GM19438 (cell line): Measurements from ENCODE around the gene RFT1.

ENCODE experiments used
- ATAC-seq: cut with Tn5 transposase; IDR thresholded peaks from one replicate; pipeline ENCODE4 v1.9.1; 2021; ENCODE audit warnings: low read depth; ENCODE audit not compliant: unreplicated experiment

The RFT1 gene

GRCh38 chr3:53150247-53151085 lies 20.2 kb upstream of the RFT1 start:
- ATAC-seq, result no peak

- ATAC-seq, result no peak
Measured at GRCh38 chr3:53149699-53150098, 19.5 kb upstream of the RFT1 start.

- no peak for ATAC-seq
Measured at GRCh38 chr3:53149006-53149690, 18.9 kb upstream of the RFT1 start.

GRCh38 chr3:53147903-53148400 lies 17.7 kb upstream of the RFT1 start:
- ATAC-seq, result no peak

- no peak for ATAC-seq
Measured at GRCh38 chr3:53147151-53147902, 17.1 kb upstream of the RFT1 start.

- ATAC-seq, result no peak
Measured at GRCh38 chr3:53146319-53146891, 16.2 kb upstream of the RFT1 start.

GRCh38 chr3:53145713-53146080 lies 15.5 kb upstream of the RFT1 start:
- no peak for ATAC-seq

GRCh38 chr3:53144862-53145712 lies 14.9 kb upstream of the RFT1 start:
- no peak for ATAC-seq

GRCh38 chr3:53144446-53144845 lies 14.2 kb upstream of the RFT1 start:
- no peak for ATAC-seq

- ATAC-seq, result no peak
Measured at GRCh38 chr3:53142986-53143385, 12.8 kb upstream of the RFT1 start.

- no peak for ATAC-seq
Measured at GRCh38 chr3:53140847-53141845, 10.9 kb upstream of the RFT1 start.

GRCh38 chr3:53139906-53140846 lies 9.9 kb upstream of the RFT1 start:
- ATAC-seq, result no peak

- ATAC-seq, result no peak
Measured at GRCh38 chr3:53137835-53138446, 7.7 kb upstream of the RFT1 start.

- ATAC-seq, result no peak
Measured at GRCh38 chr3:53137221-53137620, 7.0 kb upstream of the RFT1 start.

GRCh38 chr3:53134631-53135232 lies 4.5 kb upstream of the RFT1 start:
- no peak for ATAC-seq

GRCh38 chr3:53132347-53132746 lies 2.1 kb upstream of the RFT1 start:
- ATAC-seq, result no peak

- ATAC-seq, result no peak
Measured at GRCh38 chr3:53131096-53131495, 861 bp upstream of the RFT1 start.
